SK-N-SH treated with all-trans-retinoic acid at 6 μM for 48 hours (cell line): ENCODE measurements around the gene LGALS9.

Experiments
- ARNTL ChIP-seq: fragments of 450-650 bp; formaldehyde crosslinking; IDR thresholded peaks from 2 replicates; pipeline ENCODE4 v1.5.0; 2020; ENCODE audit warnings: low read depth, mild to moderate bottlenecking, moderate library complexity, borderline replicate concordance
- OSR1 ChIP-seq: fragments of 250-450 bp; sonication (Bioruptor Pico); IDR thresholded peaks from 2 replicates; pipeline ENCODE4 v1.8.0; 2022; ENCODE audit warnings: moderate library complexity, mild to moderate bottlenecking, inconsistent platforms
- RARB ChIP-seq: fragments of 250-450 bp; sonication (Bioruptor Pico); IDR thresholded peaks from 2 replicates; pipeline ENCODE4 v1.8.0; 2021; ENCODE audit warnings: mild to moderate bottlenecking, moderate library complexity

GRCh38 chr17:27596566-27597187 is 34.3 kb upstream of the LGALS9 start:
- TF ChIP-seq ARNTL = no peak
- no peak for TF ChIP-seq RARB (CRISPR knock-in tag)
- no peak for TF ChIP-seq OSR1 (CRISPR knock-in tag)
